ENCODE measurements around the gene NOS1AP. TPM values are rescaled to one million over a fixed set of nuclear protein-coding genes. Genes with fewer than 3 reads are reported as not detected.
"Not testable (repeated sequence)": the region's sequence is repeated elsewhere in the genome, so short reads cannot be mapped to it uniquely, and the experiment has no call there.

The NOS1AP gene
- total and polyA plus RNA-seq, 9 of the 15 experiments (the other 6 are each of a cell fraction or from before 2014, with no cell fraction given) = 0.07 to 1.5 (median 0.22) TPM

DNA sequence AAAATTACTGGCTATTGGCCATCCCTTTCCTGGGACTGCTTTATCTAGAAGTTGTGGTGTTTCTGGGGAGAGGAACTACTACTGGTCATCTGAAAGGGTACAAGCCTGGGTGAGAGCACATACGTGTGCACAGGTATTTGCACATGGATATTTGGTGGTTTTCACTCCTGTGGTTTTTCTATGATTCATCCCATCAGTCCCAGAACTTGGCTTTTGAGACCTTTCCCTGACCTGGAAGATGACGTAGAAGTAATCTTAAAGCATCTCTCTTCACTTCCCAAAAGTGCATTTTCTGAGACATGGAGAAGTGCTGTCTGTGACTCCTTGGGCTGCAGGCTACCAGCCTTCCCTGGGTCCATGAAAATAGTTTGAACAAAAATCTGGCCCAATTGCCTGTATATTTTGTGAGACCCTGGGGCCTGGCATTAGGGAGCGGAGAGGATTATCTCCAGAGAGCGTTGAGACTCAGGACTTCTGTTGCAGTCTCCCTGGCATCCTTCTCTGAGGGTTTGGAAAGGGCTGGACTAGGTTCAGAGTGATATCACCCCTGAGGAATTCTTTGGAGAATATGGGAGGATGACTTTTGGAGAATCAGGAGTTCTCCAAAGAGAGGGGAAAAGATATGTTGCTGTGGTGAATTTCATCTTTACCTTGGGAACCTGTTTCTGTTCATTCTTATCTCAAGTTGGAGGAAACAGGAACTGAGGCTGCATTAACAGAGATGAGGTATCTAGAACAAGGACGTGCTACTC, 130.8 kb downstream of the NOS1AP start (continued):
- TF ChIP-seq TOE1 (IDR thresholded peaks at IDR 0.05; ENCODE audit: borderline replicate concordance) (no peak), TOE1 (CRISPR knock-in tag; IDR thresholded peaks at IDR 0.05; ENCODE audit: borderline replicate concordance, low read depth) (no peak), KDM1A (IDR thresholded peaks at IDR 0.05) (no peak)

DNA sequence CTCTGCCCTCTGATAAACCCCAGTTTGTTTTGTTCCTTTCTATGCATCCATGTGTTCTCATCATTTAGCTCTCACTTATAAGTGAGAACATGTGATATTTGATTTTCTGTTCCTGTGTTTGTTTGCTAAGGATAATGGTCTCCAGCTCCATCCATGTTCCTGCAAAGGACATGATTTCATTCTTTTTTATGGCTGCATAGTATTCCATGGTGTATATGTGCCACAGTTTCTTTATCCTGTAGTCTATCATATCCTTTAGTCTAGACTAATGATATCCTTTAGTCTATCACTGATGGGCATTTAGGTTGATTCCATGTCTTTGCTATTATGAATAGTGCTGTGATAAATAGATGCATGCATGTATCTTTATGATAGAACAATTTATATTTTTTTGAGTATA, 131.6 kb downstream of the NOS1AP start:
- intact Hi-C loops (cut with micrococcal nuclease); BruUV-seq (replicated peaks); H3K9ac ChIP-seq (ENCODE audit: insufficient read depth in 1 of 2, low read depth in 2 of 2, low read length in 2 of 2); POLR2A ChIA-PET; H3K9me3 ChIP-seq (replicated peaks; ENCODE audit: control insufficient read depth, insufficient read depth, low read depth, low read length); H3K4me2 ChIP-seq (ENCODE audit: insufficient read depth, low read length); H3K9me1 ChIP-seq (ENCODE audit: control insufficient read depth, insufficient read depth, low read length); H3K79me2 ChIP-seq (ENCODE audit: control insufficient read depth, insufficient read depth, low read length); in situ Hi-C loops (cut with MboI); H3K4me3 ChIP-seq; DNase-seq (ENCODE audit: extremely low read depth in 1 of 4, low spot score in 3 of 4); FAIRE-seq; H3K27ac ChIP-seq (ENCODE audit: extremely low read depth, low read depth, low read length); H3K36me3 ChIP-seq (ENCODE audit: control insufficient read depth, insufficient read depth, low read length); ATAC-seq; H4K20me1 ChIP-seq (replicated peaks; ENCODE audit: control insufficient read depth, insufficient read depth, low read length); H2AFZ ChIP-seq (ENCODE audit: low read depth, low read length); H3K4me1 ChIP-seq (replicated peaks in 1 of 2; ENCODE audit: control insufficient read depth in 2 of 2, insufficient read depth in 2 of 2, low read length in 2 of 2): not testable (repeated sequence)
- H3K27me3 ChIP-seq (ENCODE audit: control insufficient read depth in 2 of 2, insufficient read depth in 2 of 2, low read length in 2 of 2) = peaks cover 11 to 16% of the 10 kb centered on the region in 2 experiments; a peak in 4 of 5 replicates
- CTCF ChIA-PET (ENCODE audit: low intra/inter-chr PET ratio) = interaction anchor here (0.6 kb wide), 1 partner anchor 74 kb away, joined by 4 read pairs; no protein-coding TSS in a partner anchor
